Spleen (tissue), 11 donors: ENCODE results near the gene TTLL9. TPM values are rescaled to one million over a fixed set of nuclear protein-coding genes. Genes with fewer than 3 reads are reported as not detected.

Source experiments
- DNase-seq: peaks from one replicate; pipeline ENCODE4 v3.0.0-alpha.2; 2020
- H3K27ac ChIP-seq, 8 donors: fragments of 200-600 bp; sonication (generic) in 7 of 8; 1 replicate in 4 of 8; 2 replicates in 4 of 8; pipeline versions ENCODE4 v1.5.0 to v1.8.0; 2016 to 2021; ENCODE audit warnings: inconsistent platforms in 4 of 8, mild to moderate bottlenecking in 4 of 8, moderate library complexity in 1 of 8
- H3K27me3 ChIP-seq, 7 donors: fragments of 200-600 bp; sonication (generic) in 6 of 7; replicated peaks in 1 of 7; 1 replicate in 4 of 7; 2 replicates in 3 of 7; pipeline versions ENCODE4 v1.5.0 to v1.8.0; 2016 to 2021; ENCODE audit warnings: inconsistent platforms in 3 of 7, mild to moderate bottlenecking in 1 of 7
- H3K36me3 ChIP-seq, 6 donors: fragments of 200-600 bp; sonication (generic) in 5 of 6; 1 replicate in 4 of 6; 2 replicates in 2 of 6; pipeline versions ENCODE4 v1.5.0 to v1.8.0; 2016 to 2021; ENCODE audit warnings: inconsistent platforms in 2 of 6
- H3K4me1 ChIP-seq, 6 donors: fragments of 200-600 bp; sonication (generic) in 5 of 6; 1 replicate in 3 of 6; 2 replicates in 3 of 6; pipeline versions ENCODE4 v1.5.0 to v1.8.0; 2016 to 2021; ENCODE audit warnings: inconsistent platforms in 3 of 6
- H3K4me3 ChIP-seq, 8 donors: fragments of 200-600 bp; sonication (generic) in 7 of 8; 1 replicate in 4 of 8; 2 replicates in 4 of 8; pipeline versions ENCODE4 v1.5.0 to v1.8.0; 2016 to 2021; ENCODE audit warnings: inconsistent platforms in 4 of 8, mild to moderate bottlenecking in 4 of 8, moderate library complexity in 2 of 8
- H3K9me3 ChIP-seq, 8 donors: fragments of 200-600 bp; sonication (generic) in 7 of 8; 1 replicate in 4 of 8; 2 replicates in 4 of 8; pipeline versions ENCODE4 v1.5.0 to v1.8.0; 2016 to 2021; ENCODE audit warnings: inconsistent platforms in 4 of 8
- CTCF ChIP-seq, 11 experiments: fragments of 200-600 bp in 7 of 11; fragments of 450-650 bp in 4 of 11; sonication (generic) in 4 of 11; IDR thresholded peaks in 8 of 11; conservative IDR thresholded peaks in 3 of 11; 1 replicate in 7 of 11; 2 replicates in 4 of 11; pipeline versions ENCODE4 v1.4.0 to v1.8.0; 2016 to 2021; ENCODE audit warnings: antibody characterized with exemption in 11 of 11, inconsistent platforms in 4 of 11, mild to moderate bottlenecking in 1 of 11
- POLR2A ChIP-seq, 3 donors: fragments of 450-650 bp; IDR thresholded peaks; one replicate each; pipeline ENCODE4 v1.5.1; 2017; ENCODE audit warnings: antibody characterized with exemption in 3 of 3, mild to moderate bottlenecking in 1 of 3
- POLR2AphosphoS5 ChIP-seq, 3 donors: sonication (generic); formaldehyde crosslinking; IDR thresholded peaks; one replicate each; pipeline ENCODE4 v1.5.1; 2017; ENCODE audit warnings: antibody characterized with exemption in 3 of 3
- WGBS, 5 donors: extraction: QIAGEN DNeasy Blood & Tissue Kit in 3 of 5; methylation state at CpG; one replicate each; pipeline versions ENCODE4 v1.1.5 to v1.1.7; 2013 to 2018; 5-methylcytosine and 5-hydroxymethylcytosine counted together
- intact Hi-C: fragments of 100-400 bp; cut with DNase I; formaldehyde crosslinking; loops from one replicate; pipeline ENCODE4 v1.15.0; 2023; ENCODE audit warnings: low total_unique reads
- polyA plus RNA-seq, 3 donors: library from polyadenylated mRNA; stranded (reverse); fragments of 200-250 nt; gene quantifications; one replicate each; pipeline ENCODE4 v1.2.1, GENCODE V29; 2013
- total RNA-seq, 7 donors: library from RNA; depleted of rRNA in 3 of 7; stranded (reverse); fragments of >200 nt in 3 of 7; fragmentation: NEBNext Ultra II Directional in 4 of 7; extraction: Animal tissue kit (Norgen Biotek cat#: 25700) in 4 of 7; gene quantifications; one replicate each; pipeline versions ENCODE4 v1.1.0 to v1.2.1, GENCODE V29; 2016 to 2021
- donor health status: healthy with polysubstance abuse.
- donor health status: DM: no; HTN: no; CAD: no; lungs with moderate emphysema.
- donor health status: DM: no; HTN: no; CAD: no.
- donor health status: Bipolar disorder and iron deficiency.
- donor health status: healthy.
- donor health status: DM: no; HTN: no; CAD: no.
- donor health status: DM: yes; HTN: yes; CAD: no.

TTLL9 gene
- total and polyA plus RNA-seq, 10 donors, result 0.22 to 0.79 (median 0.33) TPM

GRCh38 chr20:31833931-31834521, 36.4 kb upstream of the TTLL9 start:
- peaks cover 0 to 7% (median 0%) of the 10 kb centered on the region in 7 donors for H3K27me3 ChIP-seq
- DNase-seq, result peak; percentile 68
- peaks cover 11 to 64% (median 27%) of the 10 kb centered on the region in 6 donors for H3K4me1 ChIP-seq
- WGBS, 5 donors, result 80 to 88% (median 84%) methylated on average over 14 to 20 of the region's 20 CpGs
- intact Hi-C loops, result no loop called here
- no peaks in the 10 kb centered on the region for H3K36me3 ChIP-seq
- H3K4me3 ChIP-seq, result no peak overlapping the region
- TF ChIP-seq CTCF (IDR thresholded peaks at IDR 0.05 in 8 of 11, conservative IDR thresholded peaks at IDR 0.05 in 3 of 11) (no peak), POLR2A (IDR thresholded peaks at IDR 0.05) (no peak), POLR2AphosphoS5 (IDR thresholded peaks at IDR 0.05) (no peak)
- no peaks in the 10 kb centered on the region for H3K9me3 ChIP-seq
- H3K27ac ChIP-seq, result no peak overlapping the region

GRCh38 chr20:31835554-31835953, 34.9 kb upstream of the TTLL9 start:
- DNase-seq, result no peak
- H3K9me3 ChIP-seq, result no peaks in the 10 kb centered on the region
- H3K4me1 ChIP-seq, result peaks cover 11 to 71% (median 25%) of the 10 kb centered on the region in 6 donors
- TF ChIP-seq CTCF (IDR thresholded peaks at IDR 0.05 in 8 of 11, conservative IDR thresholded peaks at IDR 0.05 in 3 of 11), result no peak
- no peak for TF ChIP-seq POLR2A (IDR thresholded peaks at IDR 0.05)
- TF ChIP-seq POLR2AphosphoS5 (IDR thresholded peaks at IDR 0.05), result no peak
- H3K27ac ChIP-seq, result peak overlapping the region in 1 of 8 donors; percentile 17
- no peaks in the 10 kb centered on the region for H3K36me3 ChIP-seq
- intact Hi-C loops, result no loop called here
- peaks cover 0 to 7% (median 0%) of the 10 kb centered on the region in 7 donors for H3K27me3 ChIP-seq
- H3K4me3 ChIP-seq, result no peak overlapping the region
- WGBS, 5 donors, result 72 to 89% (median 73%) methylated on average over 4 to 9 of the region's 9 CpGs

DNA sequence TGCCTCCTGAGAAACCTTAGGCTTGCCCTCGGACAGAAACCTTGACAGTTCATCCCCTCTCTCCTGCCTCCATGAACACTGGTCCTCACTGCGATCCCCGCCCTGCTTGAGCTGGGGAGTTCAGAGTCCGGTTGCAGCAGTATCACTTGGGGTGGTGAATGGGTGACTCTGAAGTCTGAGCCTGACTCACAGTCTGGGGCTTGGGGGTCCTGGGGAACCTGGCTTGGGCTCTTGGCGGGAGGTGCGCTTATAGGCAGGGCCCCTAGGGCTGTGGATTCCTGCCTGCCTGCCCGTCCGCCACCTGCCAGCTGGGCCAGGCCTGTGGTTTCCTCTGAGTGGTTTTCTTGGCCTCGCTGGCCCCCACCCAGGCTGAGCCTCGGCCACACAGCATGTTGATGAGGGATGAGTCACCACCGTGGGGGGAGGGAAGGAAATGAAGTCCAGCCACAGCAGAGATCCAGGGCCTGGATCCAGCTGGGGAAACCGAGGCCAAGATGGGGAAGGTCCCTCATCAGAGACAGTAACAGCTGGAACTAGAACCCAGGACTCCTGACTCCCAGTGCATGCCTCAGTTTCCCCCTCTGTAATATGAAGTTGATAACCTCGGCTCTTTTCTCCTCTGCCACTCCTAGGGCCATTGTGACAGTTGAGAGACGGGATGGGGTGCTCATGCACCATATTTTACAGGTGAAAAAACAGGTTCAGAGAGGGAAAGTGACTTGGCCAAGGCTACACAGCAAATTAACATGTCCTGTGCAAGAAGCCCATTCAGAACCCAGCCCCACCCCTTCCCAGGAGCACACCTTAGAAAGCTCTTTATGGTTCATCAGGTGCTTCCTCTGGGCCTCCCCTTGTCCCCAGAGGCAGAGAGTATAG, 34.2 kb upstream of the TTLL9 start:
- Histone ChIP-seq H3K4me3 (no peak overlapping the region), H3K36me3 (no peaks in the 10 kb centered on the region), H3K9me3 (no peaks in the 10 kb centered on the region), H3K27ac (peak overlapping the region in 1 of 8 donors; percentile 17), H3K4me1 (peaks cover 11 to 78% (median 26%) of the 10 kb centered on the region in 6 donors), H3K27me3 (peaks cover 0 to 7% (median 0%) of the 10 kb centered on the region in 7 donors)
- TF ChIP-seq POLR2A (IDR thresholded peaks at IDR 0.05) (no peak), POLR2AphosphoS5 (IDR thresholded peaks at IDR 0.05) (peak; percentile 67 to 72 (median 70))
- intact Hi-C loops, result no loop called here
- DNase-seq, result no peak
- 17 to 34% (median 20%) methylated on average over 10 to 14 of the region's 14 CpGs for WGBS, 5 donors

DNA sequence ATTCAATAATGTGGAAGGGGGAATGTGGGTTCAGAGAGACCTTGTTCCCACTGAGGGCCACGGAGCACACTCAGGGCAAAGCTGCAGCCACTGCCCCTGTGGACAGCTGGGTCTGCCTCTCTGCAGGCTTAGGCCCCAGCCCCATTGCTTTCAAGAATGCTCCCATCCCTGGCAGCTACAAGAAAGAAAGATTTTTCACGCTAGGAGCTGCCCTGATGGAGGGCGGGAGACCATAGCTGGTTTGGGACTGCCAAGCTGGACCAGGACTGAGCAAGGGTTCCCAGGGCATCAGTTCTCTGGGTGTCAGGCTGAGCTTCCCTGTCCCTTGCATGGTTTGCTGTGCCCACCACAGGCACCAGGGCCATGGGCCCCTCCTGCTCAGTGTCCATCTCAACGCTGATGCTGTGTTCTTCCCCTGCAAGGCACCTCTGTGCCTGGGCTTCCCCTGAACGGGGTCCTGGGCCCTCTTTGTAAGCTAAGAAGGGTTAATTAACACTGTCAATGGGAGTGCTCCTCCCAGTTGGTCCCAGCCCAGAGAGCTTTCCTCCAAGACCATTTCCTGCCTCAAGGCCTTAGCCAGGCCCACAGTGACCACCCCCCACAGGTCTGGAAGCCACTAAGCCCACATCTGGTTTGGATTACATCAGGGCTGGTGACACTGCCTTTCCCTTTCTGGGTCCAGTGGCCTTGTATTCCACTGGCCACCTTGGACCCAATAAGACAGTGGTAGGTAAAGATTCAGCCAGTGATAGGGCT, 33.4 kb upstream of the TTLL9 start:
- Histone ChIP-seq H3K27me3 (peaks cover 0 to 7% (median 0%) of the 10 kb centered on the region in 7 donors), H3K9me3 (no peaks in the 10 kb centered on the region), H3K4me3 (no peak overlapping the region), H3K36me3 (no peaks in the 10 kb centered on the region), H3K27ac (peak overlapping the region in 4 of 8 donors; percentile 13 to 43 (median 28)), H3K4me1 (peaks cover 11 to 86% (median 30%) of the 10 kb centered on the region in 6 donors)
- intact Hi-C loops, result no loop called here
- WGBS, 5 donors, result 75 to 84% (median 76%) methylated on average over 4 to 5 of the region's 5 CpGs
- TF ChIP-seq POLR2AphosphoS5 (IDR thresholded peaks at IDR 0.05) (no peak), CTCF (IDR thresholded peaks at IDR 0.05 in 8 of 11, conservative IDR thresholded peaks at IDR 0.05 in 3 of 11) (no peak), POLR2A (IDR thresholded peaks at IDR 0.05) (no peak)
- DNase-seq, result no peak
